Transverse colon (tissue), 4 donors: ENCODE measurements around the gene PLGLB2.
"Not testable (repeated sequence)": the region's sequence is repeated elsewhere in the genome, so short reads cannot be mapped to it uniquely, and the experiment has no call there.

Experiments
- CTCF ChIP-seq, 5 experiments: fragments of 200-600 bp in 3 of 5; fragments of 450-650 bp in 2 of 5; sonication (generic) in 3 of 5; IDR thresholded peaks; 1 replicate in 2 of 5; 2 replicates in 3 of 5; pipeline ENCODE4 v1.5.1; 2016 to 2017; ENCODE audit warnings: antibody characterized with exemption in 5 of 5, inconsistent platforms in 3 of 5, mild to moderate bottlenecking in 2 of 5, moderate library complexity in 1 of 5
- EP300 ChIP-seq: sonication (generic); formaldehyde crosslinking; IDR thresholded peaks from one replicate; pipeline ENCODE4 v1.6.1; 2017; ENCODE audit warnings: antibody characterized with exemption, low read depth
- POLR2A ChIP-seq: fragments of 450-650 bp; IDR thresholded peaks from one replicate; pipeline ENCODE4 v1.6.1; 2016; ENCODE audit warnings: antibody characterized with exemption, mild to moderate bottlenecking, moderate library complexity
- POLR2AphosphoS5 ChIP-seq, 3 donors: sonication (generic); formaldehyde crosslinking; IDR thresholded peaks; one replicate each; pipeline ENCODE4 v1.6.1; 2016; ENCODE audit warnings: antibody characterized with exemption in 3 of 3

GRCh38 chr2:87727940-87728599 lies 19.8 kb upstream of the PLGLB2 start:
- not testable (repeated sequence) for TF ChIP-seq POLR2AphosphoS5 (IDR thresholded peaks at IDR 0.05); POLR2A; CTCF (IDR thresholded peaks at IDR 0.05); EP300
